K562 (cell line): ENCODE results near the gene PRSS27. TPM values are rescaled to one million over a fixed set of nuclear protein-coding genes. Genes with fewer than 3 reads are reported as not detected.

Experiments used
- AFF1 ChIP-seq, 2 experiments: fragments of 450-650 bp; IDR thresholded peaks; 2 replicates each; pipeline ENCODE4 v1.6.1; 2018; ENCODE audit warnings: mild to moderate bottlenecking in 2 of 2, low read depth in 1 of 2; ENCODE audit not compliant: partially characterized antibody in 2 of 2
- CBX1 ChIP-seq: sonication (generic); IDR thresholded peaks from 2 replicates; pipeline ENCODE4 v1.6.1; 2016; ENCODE audit warnings: antibody characterized with exemption, low read depth, mild to moderate bottlenecking
- ESRRB ChIP-seq: fragments of 250-450 bp; sonication (Bioruptor Pico); IDR thresholded peaks from 2 replicates; pipeline ENCODE4 v1.5.0; 2020; ENCODE audit warnings: mild to moderate bottlenecking, moderate library complexity, borderline replicate concordance
- MCM2 ChIP-seq: fragments of 450-650 bp; IDR thresholded peaks from 2 replicates; pipeline ENCODE4 v1.6.1; 2017; ENCODE audit warnings: low read depth, mild to moderate bottlenecking
- MTA1 ChIP-seq: fragments of 450-650 bp; IDR thresholded peaks from 2 replicates; pipeline ENCODE4 v1.6.1; 2017; ENCODE audit warnings: borderline replicate concordance
- MTA3 ChIP-seq: fragments of 450-650 bp; formaldehyde crosslinking; IDR thresholded peaks from 2 replicates; pipeline ENCODE4 v1.6.1; 2017; ENCODE audit warnings: mild to moderate bottlenecking, borderline replicate concordance
- POLR2B ChIP-seq: fragments of 450-650 bp; IDR thresholded peaks from 2 replicates; pipeline ENCODE4 v1.6.1; 2018; ENCODE audit warnings: low read depth; ENCODE audit not compliant: partially characterized antibody
- PURB ChIP-seq: sonication (generic); formaldehyde crosslinking; IDR thresholded peaks from 2 replicates; pipeline ENCODE4 v1.9.0; 2021; ENCODE audit warnings: low read depth, mild to moderate bottlenecking, missing genetic modification reagents
- RBFOX2 ChIP-seq: fragments of 200-400 bp; formaldehyde crosslinking; IDR thresholded peaks from 2 replicates; pipeline ENCODE4 v1.6.1; 2017; ENCODE audit warnings: low read depth, mild to moderate bottlenecking, low read length, moderate library complexity
- RBM15 ChIP-seq: fragments of 200-400 bp; formaldehyde crosslinking; IDR thresholded peaks from 2 replicates; pipeline ENCODE4 v1.6.1; 2018; ENCODE audit warnings: mild to moderate bottlenecking, low read length, moderate library complexity; ENCODE audit not compliant: insufficient read depth
- SETDB1 ChIP-seq: IDR thresholded peaks from one replicate; pipeline ENCODE4 v1.6.1; 2012; ENCODE audit warnings: low read length, control low read depth, inconsistent platforms
- SIRT6 ChIP-seq: IDR thresholded peaks from one replicate; pipeline ENCODE4 v1.6.1; 2012; ENCODE audit warnings: low read depth, mild to moderate bottlenecking, control low read depth, inconsistent platforms, low read length, moderate library complexity
- SMARCA5 ChIP-seq: fragments of 450-650 bp; IDR thresholded peaks from 2 replicates; pipeline ENCODE4 v1.6.1; 2016
- SREBF2 ChIP-seq: sonication (generic); formaldehyde crosslinking; IDR thresholded peaks from 2 replicates; pipeline ENCODE4 v1.4.0; 2020; ENCODE audit warnings: mild to moderate bottlenecking, missing genetic modification reagents
- TSC22D4 ChIP-seq: fragments of 450-650 bp; IDR thresholded peaks from 2 replicates; pipeline ENCODE4 v1.6.1; 2016; ENCODE audit warnings: missing genetic modification characterization, missing biosample characterization, control low read depth
- ZBTB9 ChIP-seq: fragments of 450-650 bp; formaldehyde crosslinking; IDR thresholded peaks from 2 replicates; pipeline ENCODE4 v1.4.0; 2020; ENCODE audit warnings: mild to moderate bottlenecking, moderate library complexity
- ZNF785 ChIP-seq: fragments of 250-450 bp; sonication (Bioruptor Pico); IDR thresholded peaks from 2 replicates; pipeline ENCODE4 v1.4.0; 2020; ENCODE audit warnings: mild to moderate bottlenecking
- polyA plus RNA-seq, 8 experiments: library from polyadenylated mRNA; depleted of rRNA in 4 of 8; stranded (reverse) in 5 of 8; unstranded in 3 of 8; fragments of >200 nt; fragmentation: Nextera tagmentation in 2 of 8; fragmentation: Illumina TruSeq in 1 of 8; extraction: Ambion mirVana in 2 of 8; extraction: Trizol in 1 of 8; gene quantifications; 2 replicates each; pipeline versions ENCODE4 v1.2.1 to v1.2.3, GENCODE V29; 2011 to 2014; ENCODE audit warnings: inconsistent platforms in 1 of 8, missing spikeins in 1 of 8
- total RNA-seq, 7 experiments: library from RNA; depleted of rRNA in 6 of 7; stranded (reverse); fragments of >200 nt in 6 of 7; fragmentation: Illumina TruSeq in 2 of 7; extraction: Trizol in 2 of 7; gene quantifications; 2 replicates each; pipeline versions ENCODE4 v1.2.1 to v1.2.3, GENCODE V29; 2011 to 2021; ENCODE audit warnings: low replicate concordance in 1 of 7
- TF ChIP-seq, protein P1 (sequence below): IDR thresholded peaks from 2 replicates; pipeline ENCODE4 v1.6.1; 2016; ENCODE audit warnings: missing genetic modification characterization, missing compliant biosample characterization

The PRSS27 gene
- total and polyA plus RNA-seq, 9 of the 15 experiments (the other 6 are each of a cell fraction or from before 2014, with no cell fraction given): 0.09 to 0.20 (median 0.17) TPM; not detected in 5

GRCh38 chr16:2673066-2673999 lies 46.7 kb downstream of the PRSS27 start (continued):
- TF ChIP-seq TSC22D4 (tag): no peak
- TF ChIP-seq RBFOX2: peak; percentile 78
- TF ChIP-seq CBX1: no peak
- TF ChIP-seq, protein P1, sequence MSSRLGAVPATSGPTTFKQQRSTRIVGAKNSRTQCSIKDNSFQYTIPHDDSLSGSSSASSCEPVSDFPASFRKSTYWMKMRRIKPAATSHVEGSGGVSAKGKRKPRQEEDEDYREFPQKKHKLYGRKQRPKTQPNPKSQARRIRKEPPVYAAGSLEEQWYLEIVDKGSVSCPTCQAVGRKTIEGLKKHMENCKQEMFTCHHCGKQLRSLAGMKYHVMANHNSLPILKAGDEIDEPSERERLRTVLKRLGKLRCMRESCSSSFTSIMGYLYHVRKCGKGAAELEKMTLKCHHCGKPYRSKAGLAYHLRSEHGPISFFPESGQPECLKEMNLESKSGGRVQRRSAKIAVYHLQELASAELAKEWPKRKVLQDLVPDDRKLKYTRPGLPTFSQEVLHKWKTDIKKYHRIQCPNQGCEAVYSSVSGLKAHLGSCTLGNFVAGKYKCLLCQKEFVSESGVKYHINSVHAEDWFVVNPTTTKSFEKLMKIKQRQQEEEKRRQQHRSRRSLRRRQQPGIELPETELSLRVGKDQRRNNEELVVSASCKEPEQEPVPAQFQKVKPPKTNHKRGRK (tag): no peak
- peak; percentile 26; the same call in 1 of the 2 replicates for TF ChIP-seq MTA3
- no peak for TF ChIP-seq ZBTB9 (CRISPR knock-in tag)
- TF ChIP-seq RBM15: no peak
- no peak for TF ChIP-seq SETDB1
- TF ChIP-seq MCM2: no peak
- no peak for TF ChIP-seq SIRT6
- TF ChIP-seq ZNF785 (CRISPR knock-in tag): no peak
- no peak for TF ChIP-seq PURB (CRISPR knock-in tag)
- TF ChIP-seq SREBF2: no peak
- no peak for TF ChIP-seq ESRRB
- no peak for TF ChIP-seq MTA1
- no peak for TF ChIP-seq POLR2B
- no peak for TF ChIP-seq SMARCA5
- TF ChIP-seq AFF1 (IDR thresholded peaks at IDR 0.05; ENCODE audit: low read depth in 1 of 2, partially characterized antibody in 2 of 2): peak in 1 of 2 experiments; percentile 60
